IMR-90 (cell line): Measurements from ENCODE around the gene TSBP1.

Experiments used
- BHLHE40 ChIP-seq: fragments of 150-350 bp; IDR thresholded peaks from 2 replicates; pipeline ENCODE4 v1.6.1; 2016; ENCODE audit warnings: mild to moderate bottlenecking, low read depth, low read length
- CEBPB ChIP-seq: IDR thresholded peaks from 2 replicates; pipeline ENCODE4 v1.6.1; 2012; ENCODE audit warnings: low read depth, low read length, improper control_type of control experiment
- CTCF ChIP-seq: conservative IDR thresholded peaks from 2 replicates; pipeline ENCODE4 v1.5.1; 2012; ENCODE audit warnings: mild to moderate bottlenecking, low read depth, low read length, improper control_type of control experiment
- ELK1 ChIP-seq: fragments of 150-350 bp; IDR thresholded peaks from 2 replicates; pipeline ENCODE4 v1.6.1; 2016; ENCODE audit warnings: low read depth, mild to moderate bottlenecking, low read length, moderate library complexity, borderline replicate concordance
- FOS ChIP-seq: fragments of 150-350 bp; IDR thresholded peaks from 2 replicates; pipeline ENCODE4 v1.6.1; 2016; ENCODE audit warnings: low read depth, low read length
- MAFK ChIP-seq: IDR thresholded peaks from 2 replicates; pipeline ENCODE4 v1.6.1; 2012; ENCODE audit warnings: low read depth, low read length, improper control_type of control experiment
- MXI1 ChIP-seq: IDR thresholded peaks from 2 replicates; pipeline ENCODE4 v1.6.1; 2012; ENCODE audit warnings: low read depth, mild to moderate bottlenecking, low read length, moderate library complexity, borderline replicate concordance
- POLR2A ChIP-seq: IDR thresholded peaks from 2 replicates; pipeline ENCODE4 v1.6.1; 2012; ENCODE audit warnings: mild to moderate bottlenecking, low read depth, low read length
- RAD21 ChIP-seq: IDR thresholded peaks from 2 replicates; pipeline ENCODE4 v1.6.1; 2012; ENCODE audit warnings: low read length, improper control_type of control experiment
- RCOR1 ChIP-seq: IDR thresholded peaks from 2 replicates; pipeline ENCODE4 v1.6.1; 2012; ENCODE audit warnings: mild to moderate bottlenecking, low read length, improper control_type of control experiment; ENCODE audit not compliant: insufficient replicate concordance
- SMC3 ChIP-seq: fragments of 150-350 bp; IDR thresholded peaks from 2 replicates; pipeline ENCODE4 v1.6.1; 2016; ENCODE audit warnings: low read depth, mild to moderate bottlenecking, antibody characterized with exemption, low read length, moderate library complexity

- no peak for TF ChIP-seq FOS
- no peak for TF ChIP-seq CTCF
- no peak for TF ChIP-seq POLR2A
- TF ChIP-seq MAFK = no peak
- TF ChIP-seq MXI1 = no peak
- TF ChIP-seq CEBPB = no peak
- no peak for TF ChIP-seq BHLHE40
- TF ChIP-seq RCOR1 = no peak
- no peak for TF ChIP-seq SMC3
- TF ChIP-seq RAD21 = no peak
- no peak for TF ChIP-seq ELK1
Measured at GRCh38 chr6:32371803-32372202, at the start of gene TSBP1.
